ENCODE results near the gene ZBTB20.

Gene ZBTB20

DNA sequence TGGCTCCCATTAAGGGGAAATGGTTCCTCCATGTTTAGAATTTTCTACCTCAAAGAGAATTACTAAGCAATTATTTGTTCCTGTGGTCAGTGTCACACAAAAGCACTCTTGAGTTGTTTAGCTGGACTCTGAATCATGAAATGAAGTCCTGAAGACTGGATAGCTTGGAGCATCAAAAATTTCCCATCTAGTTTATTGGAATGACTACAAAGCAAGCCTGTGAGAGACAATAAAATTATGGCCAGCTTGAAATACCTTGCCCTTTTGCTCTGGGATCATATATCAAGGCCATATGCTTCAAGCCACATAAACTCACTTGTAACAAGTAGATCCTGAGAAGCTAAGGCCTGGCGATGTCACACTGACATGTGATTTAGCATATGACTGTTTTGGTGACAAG lies 561.0 kb downstream of the ZBTB20 start:
- DNase-seq (ENCODE audit: low spot score): no peak

DNA sequence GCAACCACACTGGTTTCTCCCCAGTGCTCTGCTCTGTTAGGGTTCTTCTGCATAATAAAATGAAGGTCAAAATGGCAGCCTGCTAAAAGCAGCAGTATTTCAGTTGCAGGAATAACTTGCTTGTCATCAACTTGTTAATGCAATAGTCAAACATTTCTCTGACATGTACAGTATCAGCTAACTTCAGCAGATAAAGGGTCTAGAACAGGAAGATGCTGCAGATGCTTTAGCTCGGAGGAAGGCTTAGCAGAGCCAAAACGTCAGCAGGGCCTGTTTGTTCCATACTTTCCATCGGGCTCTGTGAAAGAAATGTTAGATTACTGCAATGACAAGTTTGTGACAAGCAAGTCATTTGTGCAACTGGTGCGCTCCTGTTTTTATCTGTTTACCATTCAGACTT lies 561.4 kb downstream of the ZBTB20 start:
- DNase-seq (ENCODE audit: low spot score): no peak
- TF ChIP-seq, protein P1, sequence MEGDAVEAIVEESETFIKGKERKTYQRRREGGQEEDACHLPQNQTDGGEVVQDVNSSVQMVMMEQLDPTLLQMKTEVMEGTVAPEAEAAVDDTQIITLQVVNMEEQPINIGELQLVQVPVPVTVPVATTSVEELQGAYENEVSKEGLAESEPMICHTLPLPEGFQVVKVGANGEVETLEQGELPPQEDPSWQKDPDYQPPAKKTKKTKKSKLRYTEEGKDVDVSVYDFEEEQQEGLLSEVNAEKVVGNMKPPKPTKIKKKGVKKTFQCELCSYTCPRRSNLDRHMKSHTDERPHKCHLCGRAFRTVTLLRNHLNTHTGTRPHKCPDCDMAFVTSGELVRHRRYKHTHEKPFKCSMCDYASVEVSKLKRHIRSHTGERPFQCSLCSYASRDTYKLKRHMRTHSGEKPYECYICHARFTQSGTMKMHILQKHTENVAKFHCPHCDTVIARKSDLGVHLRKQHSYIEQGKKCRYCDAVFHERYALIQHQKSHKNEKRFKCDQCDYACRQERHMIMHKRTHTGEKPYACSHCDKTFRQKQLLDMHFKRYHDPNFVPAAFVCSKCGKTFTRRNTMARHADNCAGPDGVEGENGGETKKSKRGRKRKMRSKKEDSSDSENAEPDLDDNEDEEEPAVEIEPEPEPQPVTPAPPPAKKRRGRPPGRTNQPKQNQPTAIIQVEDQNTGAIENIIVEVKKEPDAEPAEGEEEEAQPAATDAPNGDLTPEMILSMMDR (IDR thresholded peaks at IDR 0.05; ENCODE audit: extremely low read depth, missing control alignments): no peak

More for the DNA sequence above, 561.0 kb downstream of the ZBTB20 start:
- TF ChIP-seq, protein P1 (IDR thresholded peaks at IDR 0.05; ENCODE audit: extremely low read depth, missing control alignments): no peak

DNA sequence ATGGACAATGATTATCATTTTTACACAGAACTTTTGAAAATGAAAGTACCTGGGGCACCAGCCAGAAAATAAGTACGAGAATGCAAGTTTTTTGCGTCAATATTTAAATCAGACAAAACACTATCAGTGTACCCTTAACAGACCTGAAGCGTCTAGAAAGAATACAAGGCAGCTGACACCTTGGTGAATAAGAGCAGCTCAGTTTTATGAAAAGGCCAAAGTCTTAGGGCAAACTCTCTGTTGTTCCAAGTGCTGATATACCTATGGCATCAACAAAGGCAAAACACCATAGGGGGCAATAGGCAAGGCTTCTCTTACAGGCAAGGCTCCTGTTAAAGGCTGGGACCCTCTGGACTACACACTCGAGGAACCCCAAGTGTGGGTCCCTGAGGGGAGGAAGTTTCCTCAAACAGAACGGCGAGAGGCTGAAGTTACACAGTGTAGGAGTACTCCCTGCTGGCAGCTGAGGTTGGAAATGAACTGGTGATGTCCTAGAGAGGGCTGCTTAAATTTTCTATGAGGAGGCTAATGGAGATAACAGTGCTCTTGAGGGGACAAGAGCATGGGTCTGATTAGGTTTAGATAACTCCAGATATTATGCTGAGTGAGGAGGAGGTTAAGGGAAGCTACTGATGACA lies 562.2 kb downstream of the ZBTB20 start:
- TF ChIP-seq, protein P1 (IDR thresholded peaks at IDR 0.05; ENCODE audit: extremely low read depth, missing control alignments): no peak
- DNase-seq (ENCODE audit: low spot score): no peak

DNA sequence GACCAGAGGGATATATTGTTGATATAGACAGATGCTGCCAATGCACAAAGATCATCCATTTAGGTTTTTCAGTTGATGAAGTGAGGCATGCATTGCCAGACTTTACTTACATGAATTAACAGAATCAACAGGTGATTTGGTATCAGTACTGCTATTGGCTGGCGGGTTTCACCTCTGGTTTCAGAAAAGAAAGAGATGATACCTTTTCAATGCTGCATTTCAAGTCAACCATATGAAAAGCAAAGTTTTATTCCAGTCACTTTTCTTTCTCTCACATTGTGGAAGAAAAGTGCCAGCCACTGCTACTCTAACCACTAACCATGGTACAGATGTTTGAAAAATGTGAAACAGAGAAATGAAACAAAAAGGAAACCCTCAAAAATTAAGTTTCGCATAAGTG lies 564.2 kb downstream of the ZBTB20 start:
- TF ChIP-seq, protein P1 (IDR thresholded peaks at IDR 0.05; ENCODE audit: extremely low read depth, missing control alignments): no peak
- DNase-seq (ENCODE audit: low spot score): peak; percentile 10

DNA sequence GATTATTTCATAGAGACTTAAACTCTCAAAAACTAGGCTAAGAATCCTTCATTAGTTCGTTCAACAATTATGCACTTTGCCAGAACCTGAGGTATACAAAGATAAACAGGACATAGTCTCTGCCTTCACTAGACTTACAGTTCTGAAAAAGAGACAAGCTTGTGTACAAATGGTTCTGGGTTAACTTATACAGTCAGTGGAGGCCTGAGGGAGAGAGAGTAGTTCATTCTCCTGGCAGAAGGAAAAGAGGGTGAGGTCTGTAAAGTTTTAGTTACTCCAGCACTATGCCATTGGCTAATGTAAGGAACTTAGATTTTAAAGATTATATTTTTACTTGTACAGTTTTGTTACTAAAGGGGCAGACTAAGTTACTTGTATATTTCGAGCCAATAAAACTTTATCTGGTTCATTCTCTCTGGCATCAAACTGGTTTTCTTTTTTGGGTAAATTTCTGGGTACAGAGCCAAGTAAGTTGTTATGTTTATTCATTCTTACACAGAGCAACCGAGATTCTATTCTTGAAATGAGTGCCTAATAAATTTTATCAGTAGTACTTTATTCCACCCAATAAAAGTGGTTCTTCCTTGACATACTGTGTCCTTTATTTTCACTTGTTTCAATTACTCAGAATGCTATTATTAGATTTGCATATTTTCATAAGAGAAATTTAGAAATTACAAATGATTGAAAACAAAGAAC lies 574.6 kb downstream of the ZBTB20 start:
- TF ChIP-seq, protein P1 (IDR thresholded peaks at IDR 0.05; ENCODE audit: extremely low read depth, missing control alignments): no peak
- DNase-seq (ENCODE audit: low spot score): no peak

DNA sequence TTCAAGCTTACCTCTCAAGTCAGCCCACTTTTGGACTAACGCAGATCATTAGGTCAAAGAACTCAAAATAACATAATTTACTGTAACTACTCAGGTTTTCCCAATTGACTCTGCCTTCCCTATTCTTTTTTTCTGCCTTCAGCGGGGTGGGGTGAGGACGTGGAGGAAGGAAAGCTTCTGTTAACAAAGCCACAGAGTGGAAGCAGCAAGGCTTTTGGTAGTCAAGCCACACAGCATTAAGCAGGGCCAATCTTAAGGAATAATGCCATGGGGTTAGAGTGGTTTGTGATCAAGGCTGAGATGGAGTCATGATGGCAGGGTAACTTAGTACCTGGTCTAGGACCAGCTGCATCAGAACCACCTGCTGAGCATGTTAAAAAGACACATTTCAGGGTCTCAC lies 575.7 kb downstream of the ZBTB20 start:
- DNase-seq (ENCODE audit: low spot score): no peak
- TF ChIP-seq, protein P1 (IDR thresholded peaks at IDR 0.05; ENCODE audit: extremely low read depth, missing control alignments): no peak

DNA sequence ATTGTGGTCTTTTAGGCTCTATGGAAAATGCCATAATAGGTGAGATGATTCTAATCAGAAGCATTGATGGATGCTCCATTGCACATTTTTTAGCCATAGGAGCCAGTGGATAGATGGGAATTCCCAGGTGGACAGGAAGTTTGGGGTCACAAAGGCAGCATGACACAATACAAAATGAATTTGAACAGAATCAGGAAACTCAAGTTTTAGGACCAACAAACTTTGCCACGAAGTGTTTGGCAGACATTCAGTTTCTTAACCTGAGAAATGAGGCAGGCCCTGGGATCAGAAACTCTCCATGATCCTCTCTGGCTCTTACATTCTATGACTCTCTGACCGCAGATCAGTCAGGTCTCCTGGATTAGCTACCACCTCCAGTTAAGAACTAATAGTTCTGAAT lies 577.9 kb downstream of the ZBTB20 start:
- TF ChIP-seq, protein P1 (IDR thresholded peaks at IDR 0.05; ENCODE audit: extremely low read depth, missing control alignments): no peak
- no peak for DNase-seq (ENCODE audit: low spot score)

Measured in GM20000 (cell line).